DOHH2 (cell line): ENCODE measurements around the gene SLC1A5.

Source experiments
- H3F3A ChIP-seq: fragments of 200-600 bp; sonication (generic), shearing (Covaris generic); 2 replicates; pipeline ENCODE4 v1.6.0; 2016; ENCODE audit warnings: antibody characterized with exemption, mild to moderate bottlenecking; ENCODE audit not compliant: control insufficient read depth, insufficient read depth
- H3K27ac ChIP-seq: fragments of 200-600 bp; sonication (generic); 2 replicates; pipeline ENCODE4 v1.5.1; 2014; ENCODE audit warnings: low read depth, mild to moderate bottlenecking, low read length, moderate library complexity
- H3K27me3 ChIP-seq: fragments of 200-600 bp; sonication (generic); 2 replicates; pipeline ENCODE4 v1.6.1; 2014; ENCODE audit warnings: mild to moderate bottlenecking, low read length, mixed read lengths; ENCODE audit not compliant: control insufficient read depth
- H3K36me3 ChIP-seq: fragments of 200-600 bp; sonication (generic); 2 replicates; pipeline ENCODE4 v1.6.1; 2014; ENCODE audit warnings: mild to moderate bottlenecking, low read length, moderate library complexity, mixed read lengths; ENCODE audit not compliant: control insufficient read depth
- H3K4me1 ChIP-seq: fragments of 200-600 bp; sonication (generic); 2 replicates; pipeline ENCODE4 v1.6.1; 2014; ENCODE audit warnings: mild to moderate bottlenecking, low read length, mixed read lengths; ENCODE audit not compliant: control insufficient read depth
- H3K4me2 ChIP-seq: fragments of 200-600 bp; sonication (generic); 2 replicates; pipeline ENCODE4 v1.6.0; 2014; ENCODE audit warnings: mild to moderate bottlenecking, low read length, moderate library complexity
- H3K4me3 ChIP-seq: fragments of 200-600 bp; sonication (generic); 2 replicates; pipeline ENCODE4 v1.5.1; 2014; ENCODE audit warnings: mild to moderate bottlenecking, low read length, mixed read lengths
- H3K79me2 ChIP-seq: fragments of 200-600 bp; sonication (generic); 2 replicates; pipeline ENCODE4 v1.6.1; 2014; ENCODE audit warnings: mild to moderate bottlenecking, low read length, mixed read lengths; ENCODE audit not compliant: control insufficient read depth
- H3K9me2 ChIP-seq: fragments of 200-600 bp; sonication (generic); replicated peaks from 2 replicates; pipeline ENCODE4 v1.6.1; 2014; ENCODE audit warnings: mild to moderate bottlenecking, low read length, mixed read lengths; ENCODE audit not compliant: control insufficient read depth
- H3K9me3 ChIP-seq: fragments of 200-600 bp; sonication (generic); 2 replicates; pipeline ENCODE4 v1.6.1; 2014; ENCODE audit warnings: antibody characterized with exemption, low read length, mixed read lengths; ENCODE audit not compliant: control insufficient read depth, insufficient read depth
- H4K20me1 ChIP-seq: fragments of 200-600 bp; sonication (generic); 2 replicates; pipeline ENCODE4 v1.6.0; 2014; ENCODE audit warnings: low read depth, mild to moderate bottlenecking, antibody characterized with exemption, low read length, moderate library complexity; ENCODE audit not compliant: control insufficient read depth, insufficient read depth
- EZH2phosphoT487 ChIP-seq: fragments of 200-600 bp; sonication (generic); IDR thresholded peaks from 2 replicates; pipeline ENCODE4 v1.6.1; 2017; ENCODE audit warnings: borderline replicate concordance, mild to moderate bottlenecking, antibody characterized with exemption, low read length, moderate library complexity, mixed read lengths
- TF ChIP-seq, protein P1 (sequence below): fragments of 200-600 bp; sonication (generic); IDR thresholded peaks from one replicate; pipeline ENCODE4 v1.5.1; 2014; ENCODE audit warnings: antibody characterized with exemption, mild to moderate bottlenecking, low read depth, low read length; ENCODE audit not compliant: poor library complexity, severe bottlenecking

The SLC1A5 gene

DNA sequence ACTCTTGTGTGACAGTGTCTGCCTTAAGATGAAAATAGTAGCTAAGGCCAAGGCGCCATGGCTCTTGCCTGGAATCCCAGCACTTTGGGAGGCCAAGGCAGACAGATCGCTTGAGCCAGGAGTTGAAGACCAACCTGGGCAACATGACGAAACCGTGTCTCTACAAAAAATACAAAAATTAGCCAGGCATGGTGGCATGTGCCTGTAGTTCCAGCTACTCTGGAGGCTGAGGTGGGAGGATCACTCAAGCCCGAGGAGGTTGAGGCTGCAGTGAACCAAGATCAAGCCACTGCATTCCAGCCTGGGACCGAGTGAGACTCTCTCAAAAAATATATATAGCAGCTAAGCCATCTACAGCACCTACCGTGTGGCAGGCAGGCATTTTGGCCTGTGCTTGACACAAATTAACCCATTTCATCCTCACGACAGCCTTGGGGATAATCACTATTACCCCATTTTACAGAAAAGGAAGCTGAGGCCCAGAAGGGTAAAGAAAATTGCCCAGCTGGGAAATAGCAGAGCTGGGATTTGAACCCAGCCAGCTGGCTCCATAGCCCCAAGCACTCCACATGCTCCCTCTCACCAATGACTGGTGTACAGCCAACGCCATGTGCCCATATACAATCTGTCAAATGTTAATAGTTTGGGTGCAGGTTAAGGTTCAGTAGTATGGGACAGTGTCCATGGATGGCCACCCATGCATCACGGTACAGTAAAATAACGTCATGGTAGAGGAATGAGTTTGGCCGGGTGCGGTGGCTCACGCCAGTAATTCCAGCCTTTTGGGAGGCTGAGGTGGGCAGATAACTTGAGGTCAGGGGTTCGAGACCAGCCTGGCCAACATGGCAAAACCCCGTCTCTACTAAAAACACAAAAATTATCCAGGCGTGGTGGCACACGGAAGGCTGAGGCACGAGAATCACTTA, 3.1 kb downstream of the SLC1A5 start:
- Histone ChIP-seq H4K20me1 (peaks cover 25% of the 10 kb centered on the region; the same call in 1 of the 2 replicates), H3K36me3 (peaks cover 76% of the 10 kb centered on the region)

GRCh38 chr19:46784262-46785053, 3.9 kb downstream of the SLC1A5 start:
- peaks cover 78% of the 10 kb centered on the region for H3K36me3 ChIP-seq
- H3K9me2 ChIP-seq, result no peaks in the 10 kb centered on the region
- H3K4me1 ChIP-seq, result peaks cover 32% of the 10 kb centered on the region
- peak overlapping the region; percentile 89 for H3K27ac ChIP-seq
- H3K4me2 ChIP-seq, result peak overlapping the region; percentile 87
- no peak for TF ChIP-seq EZH2phosphoT487
- TF ChIP-seq, protein P1, sequence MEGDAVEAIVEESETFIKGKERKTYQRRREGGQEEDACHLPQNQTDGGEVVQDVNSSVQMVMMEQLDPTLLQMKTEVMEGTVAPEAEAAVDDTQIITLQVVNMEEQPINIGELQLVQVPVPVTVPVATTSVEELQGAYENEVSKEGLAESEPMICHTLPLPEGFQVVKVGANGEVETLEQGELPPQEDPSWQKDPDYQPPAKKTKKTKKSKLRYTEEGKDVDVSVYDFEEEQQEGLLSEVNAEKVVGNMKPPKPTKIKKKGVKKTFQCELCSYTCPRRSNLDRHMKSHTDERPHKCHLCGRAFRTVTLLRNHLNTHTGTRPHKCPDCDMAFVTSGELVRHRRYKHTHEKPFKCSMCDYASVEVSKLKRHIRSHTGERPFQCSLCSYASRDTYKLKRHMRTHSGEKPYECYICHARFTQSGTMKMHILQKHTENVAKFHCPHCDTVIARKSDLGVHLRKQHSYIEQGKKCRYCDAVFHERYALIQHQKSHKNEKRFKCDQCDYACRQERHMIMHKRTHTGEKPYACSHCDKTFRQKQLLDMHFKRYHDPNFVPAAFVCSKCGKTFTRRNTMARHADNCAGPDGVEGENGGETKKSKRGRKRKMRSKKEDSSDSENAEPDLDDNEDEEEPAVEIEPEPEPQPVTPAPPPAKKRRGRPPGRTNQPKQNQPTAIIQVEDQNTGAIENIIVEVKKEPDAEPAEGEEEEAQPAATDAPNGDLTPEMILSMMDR, result peak; percentile 45
- H3K27me3 ChIP-seq, result no peaks in the 10 kb centered on the region
- H4K20me1 ChIP-seq, result peaks cover 25% of the 10 kb centered on the region; the same call in 1 of the 2 replicates
- 0 out of 2 replicates have a peak, but pooled peaks cover 2% of the 10 kb centered on the region for H3F3A ChIP-seq
- peaks cover 72% of the 10 kb centered on the region for H3K79me2 ChIP-seq
- no peaks in the 10 kb centered on the region; the same call in 1 of the 2 replicates for H3K9me3 ChIP-seq
- H3K4me3 ChIP-seq, result peak overlapping the region; percentile 90

More for the DNA sequence above, 3.1 kb downstream of the SLC1A5 start:
- peaks cover 72% of the 10 kb centered on the region for H3K79me2 ChIP-seq
- H3K9me3 ChIP-seq, result no peaks in the 10 kb centered on the region; the same call in 1 of the 2 replicates
- TF ChIP-seq, protein P1, result no peak
- no peak for TF ChIP-seq EZH2phosphoT487
- H3K27ac ChIP-seq, result peak overlapping the region; percentile 89
- H3K9me2 ChIP-seq, result no peaks in the 10 kb centered on the region
- peaks cover 32% of the 10 kb centered on the region for H3K4me1 ChIP-seq
- H3K4me2 ChIP-seq, result peak overlapping the region; percentile 87
- no peaks in the 10 kb centered on the region for H3K27me3 ChIP-seq
- 0 out of 2 replicates have a peak, but pooled peaks cover 2% of the 10 kb centered on the region for H3F3A ChIP-seq
- H3K4me3 ChIP-seq, result peak overlapping the region; percentile 90

DNA sequence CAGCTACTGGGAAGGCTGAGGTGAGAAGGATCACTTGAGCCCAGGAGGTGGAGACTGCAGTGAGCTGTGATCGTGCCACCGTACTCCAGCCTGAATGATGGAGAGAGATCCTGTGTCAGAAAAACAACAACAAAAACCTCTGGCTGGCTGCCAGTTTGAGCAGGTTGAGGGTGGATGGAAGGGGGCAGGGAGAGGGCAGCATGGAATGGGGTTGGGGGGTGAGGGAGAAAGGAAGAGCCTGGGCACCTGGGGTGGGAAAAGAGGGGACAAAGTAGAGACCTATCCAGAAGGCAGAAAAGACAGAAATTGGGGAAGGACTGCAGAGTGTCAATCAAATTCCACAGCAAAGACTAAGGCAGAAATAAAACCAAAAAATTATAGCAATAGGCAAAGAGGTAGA, 4.7 kb downstream of the SLC1A5 start:
- TF ChIP-seq, protein P1, result no peak
- TF ChIP-seq EZH2phosphoT487, result no peak
- no peaks in the 10 kb centered on the region for H3K27me3 ChIP-seq
- no peaks in the 10 kb centered on the region for H3K9me3 ChIP-seq
- H3K4me3 ChIP-seq, result peak overlapping the region; percentile 90
- H4K20me1 ChIP-seq, result peaks cover 25% of the 10 kb centered on the region; the same call in 1 of the 2 replicates
- H3K79me2 ChIP-seq, result peaks cover 72% of the 10 kb centered on the region
- peak overlapping the region; percentile 89; the same call in 1 of the 2 replicates for H3K27ac ChIP-seq
- peaks cover 26% of the 10 kb centered on the region for H3K4me1 ChIP-seq
- H3K9me2 ChIP-seq, result no peaks in the 10 kb centered on the region
- peaks cover 84% of the 10 kb centered on the region for H3K36me3 ChIP-seq
- H3K4me2 ChIP-seq, result peak overlapping the region; percentile 87
- H3F3A ChIP-seq, result 0 out of 2 replicates have a peak, but pooled peaks cover 2% of the 10 kb centered on the region
